Measurements from ENCODE around the gene NR3C2.
"Not testable (repeated sequence)": the region's sequence is repeated elsewhere in the genome, so short reads cannot be mapped to it uniquely, and the experiment has no call there.

GRCh38 chr4:148187454-148188222, 254.6 kb downstream of the NR3C2 start:
- TF ChIP-seq CTCF, POLR2AphosphoS5, POLR2A (IDR thresholded peaks at IDR 0.05): not testable (repeated sequence)

Measured in prostate gland (tissue), 2 donors.